Left hindlimb (tissue), 1 donor: ENCODE measurements around the gene PLEKHG2.

Source experiments
- DNase-seq: peaks from one replicate; pipeline ENCODE4 v3.0.0-alpha.2; 2018

Gene PLEKHG2

GRCh38 chr19:39420769-39421168 is 8.3 kb downstream of the PLEKHG2 start:
- DNase-seq = no peak

- DNase-seq = no peak
These were observed 9.6 kb downstream of the PLEKHG2 start for GRCh38 chr19:39422020-39422419.

GRCh38 chr19:39423258-39424086 is 11.0 kb downstream of the PLEKHG2 start:
- no peak for DNase-seq

- no peak for DNase-seq
These were observed 12.5 kb downstream of the PLEKHG2 start for GRCh38 chr19:39424934-39425333.

GRCh38 chr19:39425744-39426143 is 13.3 kb downstream of the PLEKHG2 start:
- DNase-seq = no peak

GRCh38 chr19:39426170-39426569 is 13.7 kb downstream of the PLEKHG2 start:
- DNase-seq = no peak

GRCh38 chr19:39427707-39428106 is 15.2 kb downstream of the PLEKHG2 start:
- no peak for DNase-seq

GRCh38 chr19:39428283-39429112 is 16.0 kb downstream of the PLEKHG2 start:
- peak; percentile 92 for DNase-seq

GRCh38 chr19:39430675-39431593 is 18.5 kb downstream of the PLEKHG2 start:
- no peak for DNase-seq

GRCh38 chr19:39432677-39433025 is 20.2 kb downstream of the PLEKHG2 start:
- DNase-seq = no peak

- DNase-seq = no peak
These were observed 21.1 kb downstream of the PLEKHG2 start for GRCh38 chr19:39433480-39434079.

GRCh38 chr19:39434123-39435076 is 21.9 kb downstream of the PLEKHG2 start:
- no peak for DNase-seq

- DNase-seq = peak; percentile 99
These were observed 23.3 kb downstream of the PLEKHG2 start, which contains the start of gene RPS16 for GRCh38 chr19:39435499-39436349. TSS of gene RPS16 (minus strand) at chr19:39435949. CDS start at chr19:39435895, 54 bp downstream.

- no peak for DNase-seq
These were observed 23.9 kb downstream of the PLEKHG2 start for GRCh38 chr19:39436350-39436716.

GRCh38 chr19:39438270-39438934 is 25.9 kb downstream of the PLEKHG2 start:
- DNase-seq = no peak

- DNase-seq = no peak
These were observed 32.2 kb downstream of the PLEKHG2 start for GRCh38 chr19:39444598-39445195.

- peak; percentile 97 for DNase-seq
These were observed 33.0 kb downstream of the PLEKHG2 start, which contains the start of gene SUPT5H for GRCh38 chr19:39445196-39446111. TSS of gene SUPT5H (plus strand) at chr19:39445582. CDS start at chr19:39445891, 309 bp downstream.
